Measurements from ENCODE around the gene PCDHB5.
"Not testable (repeated sequence)": the region's sequence is repeated elsewhere in the genome, so short reads cannot be mapped to it uniquely, and the experiment has no call there.

The PCDHB5 gene

DNA sequence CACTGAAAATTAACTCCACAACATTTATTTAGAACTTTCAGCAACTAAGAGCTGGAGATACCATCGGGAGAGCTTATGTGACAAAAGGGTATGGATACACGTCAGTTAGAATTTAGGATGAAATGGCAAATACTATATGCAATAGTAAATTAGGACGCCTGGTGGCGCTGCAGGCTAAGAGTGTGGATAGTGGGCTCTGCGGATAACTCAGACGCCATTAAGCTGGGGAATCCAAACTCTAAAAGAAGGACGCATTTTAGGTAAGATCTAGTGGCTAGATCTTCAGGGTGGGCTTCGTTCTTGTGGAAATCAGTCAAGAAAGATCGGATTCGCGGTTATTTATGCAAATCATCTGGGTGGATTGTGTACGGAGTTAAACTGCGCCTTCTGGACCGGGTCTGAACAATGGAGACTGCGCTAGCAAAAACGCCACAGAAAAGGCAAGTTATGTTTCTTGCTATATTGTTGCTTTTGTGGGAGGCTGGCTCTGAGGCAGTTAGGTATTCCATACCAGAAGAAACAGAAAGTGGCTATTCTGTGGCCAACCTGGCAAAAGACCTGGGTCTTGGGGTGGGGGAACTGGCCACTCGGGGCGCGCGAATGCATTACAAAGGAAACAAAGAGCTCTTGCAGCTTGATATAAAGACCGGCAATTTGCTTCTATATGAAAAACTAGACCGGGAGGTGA, at the start of gene PCDHB5:
PCDHB5 (plus strand) TSS at position 177 of the 688 bp plus-strand sequence; CDS start at position 406, 229 bp downstream.
- DNase-seq = no peak

DNA sequence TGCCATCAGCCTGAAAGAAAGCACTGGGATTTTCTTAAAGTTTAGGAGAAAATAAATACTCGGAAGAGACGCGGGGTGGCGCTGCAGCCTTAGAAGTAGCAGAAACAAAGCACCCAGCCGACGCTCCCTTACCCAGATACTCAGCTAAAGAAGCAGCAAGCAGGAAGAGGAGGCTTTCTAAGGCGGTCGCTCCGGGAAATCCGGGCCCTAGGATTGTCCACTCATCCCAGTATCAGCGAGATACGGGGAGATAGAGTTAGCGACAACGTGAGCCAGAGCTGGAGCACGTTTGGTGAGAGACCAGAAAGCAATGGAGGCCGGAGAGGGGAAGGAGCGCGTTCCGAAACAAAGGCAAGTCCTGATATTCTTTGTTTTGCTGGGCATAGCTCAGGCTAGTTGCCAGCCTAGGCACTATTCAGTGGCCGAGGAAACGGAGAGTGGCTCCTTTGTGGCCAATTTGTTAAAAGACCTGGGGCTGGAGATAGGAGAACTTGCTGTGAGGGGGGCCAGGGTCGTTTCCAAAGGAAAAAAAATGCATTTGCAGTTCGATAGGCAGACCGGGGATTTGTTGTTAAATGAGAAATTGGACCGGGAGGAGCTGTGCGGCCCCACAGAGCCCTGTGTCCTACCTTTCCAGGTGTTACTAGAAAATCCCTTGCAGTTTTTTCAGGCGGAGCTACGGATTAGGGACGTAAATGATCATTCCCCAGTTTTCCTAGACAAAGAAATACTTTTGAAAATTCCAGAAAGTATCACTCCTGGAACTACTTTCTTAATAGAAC, 40.3 kb upstream of the PCDHB5 start, which contains the start of gene PCDHB2:
PCDHB2 (plus strand) TSS at position 135 of the 782 bp plus-strand sequence; CDS start at position 311, 176 bp downstream.
- DNase-seq = no peak

DNA sequence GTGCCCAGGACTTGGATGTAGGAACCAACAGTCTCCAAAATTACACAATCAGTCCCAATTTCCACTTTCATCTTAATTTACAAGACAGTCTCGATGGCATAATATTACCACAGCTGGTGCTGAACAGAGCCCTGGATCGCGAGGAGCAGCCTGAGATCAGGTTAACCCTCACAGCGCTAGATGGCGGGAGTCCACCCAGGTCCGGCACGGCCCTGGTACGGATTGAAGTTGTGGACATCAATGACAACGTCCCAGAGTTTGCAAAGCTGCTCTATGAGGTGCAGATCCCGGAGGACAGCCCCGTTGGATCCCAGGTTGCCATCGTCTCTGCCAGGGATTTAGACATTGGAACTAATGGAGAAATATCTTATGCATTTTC, 39.8 kb upstream of the PCDHB5 start:
- DNase-seq = no peak

DNA sequence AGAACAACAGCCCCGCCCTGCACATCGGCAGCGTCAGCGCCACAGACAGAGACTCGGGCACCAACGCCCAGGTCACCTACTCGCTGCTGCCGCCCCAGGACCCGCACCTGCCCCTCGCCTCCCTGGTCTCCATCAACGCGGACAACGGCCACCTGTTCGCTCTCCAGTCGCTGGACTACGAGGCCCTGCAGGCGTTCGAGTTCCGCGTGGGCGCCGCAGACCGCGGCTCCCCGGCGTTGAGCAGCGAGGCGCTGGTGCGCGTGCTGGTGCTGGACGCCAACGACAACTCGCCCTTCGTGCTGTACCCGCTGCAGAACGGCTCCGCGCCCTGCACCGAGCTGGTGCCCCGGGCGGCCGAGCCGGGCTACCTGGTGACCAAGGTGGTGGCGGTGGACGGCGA, 38.8 kb upstream of the PCDHB5 start:
- DNase-seq = not testable (repeated sequence)

DNA sequence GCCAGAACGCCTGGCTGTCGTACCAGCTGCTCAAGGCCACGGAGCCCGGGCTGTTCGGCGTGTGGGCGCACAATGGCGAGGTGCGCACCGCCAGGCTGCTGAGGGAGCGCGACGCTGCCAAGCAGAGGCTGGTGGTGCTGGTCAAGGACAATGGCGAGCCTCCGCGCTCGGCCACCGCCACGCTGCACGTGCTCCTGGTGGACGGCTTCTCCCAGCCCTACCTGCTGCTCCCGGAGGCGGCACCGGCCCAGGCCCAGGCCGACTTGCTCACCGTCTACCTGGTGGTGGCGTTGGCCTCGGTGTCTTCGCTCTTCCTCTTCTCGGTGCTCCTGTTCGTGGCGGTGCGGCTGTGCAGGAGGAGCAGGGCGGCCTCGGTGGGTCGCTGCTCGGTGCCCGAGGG, 38.4 kb upstream of the PCDHB5 start:
- not testable (repeated sequence) for DNase-seq

DNA sequence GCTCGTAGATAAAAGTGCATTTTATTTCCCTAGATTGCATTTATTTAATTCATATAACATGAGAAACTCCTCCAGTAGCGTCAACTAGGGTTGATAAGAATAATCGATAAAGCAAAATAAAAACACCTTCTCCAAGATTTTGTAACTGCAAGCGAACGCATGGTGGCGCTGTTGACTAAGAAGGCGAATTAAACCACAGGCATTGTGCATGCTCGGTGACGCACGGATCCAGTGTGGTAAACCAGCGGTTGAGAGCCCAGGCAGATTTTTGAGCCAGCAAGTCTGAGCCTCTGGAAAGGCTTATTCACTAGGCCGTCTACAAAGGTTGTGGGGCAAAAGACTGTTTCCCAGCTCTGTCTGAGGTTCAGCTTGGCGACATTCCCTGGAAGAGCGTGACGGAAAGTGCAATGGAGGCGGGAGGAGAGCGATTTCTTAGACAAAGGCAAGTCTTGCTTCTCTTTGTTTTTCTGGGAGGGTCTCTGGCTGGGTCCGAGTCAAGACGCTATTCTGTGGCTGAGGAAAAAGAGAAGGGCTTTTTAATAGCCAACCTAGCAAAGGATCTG, 34.7 kb upstream of the PCDHB5 start, which contains the start of gene PCDHB3:
PCDHB3 (plus strand) TSS at position 231 of the 563 bp plus-strand sequence; CDS start at position 408, 177 bp downstream.
- peak; percentile 9 for DNase-seq

DNA sequence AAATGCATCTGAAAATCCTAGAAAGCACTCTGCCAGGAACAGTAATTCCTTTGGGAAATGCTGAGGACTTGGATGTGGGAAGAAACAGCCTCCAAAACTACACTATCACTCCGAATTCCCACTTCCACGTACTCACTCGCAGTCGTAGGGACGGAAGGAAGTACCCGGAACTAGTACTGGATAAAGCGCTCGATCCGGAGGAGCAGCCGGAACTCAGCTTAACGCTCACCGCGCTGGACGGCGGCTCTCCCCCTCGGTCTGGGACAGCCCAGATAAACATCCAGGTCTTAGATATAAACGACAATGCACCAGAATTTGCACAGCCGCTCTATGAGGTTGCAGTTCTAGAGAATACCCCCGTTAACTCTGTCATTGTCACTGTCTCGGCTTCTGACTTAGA, 33.9 kb upstream of the PCDHB5 start:
- no peak for DNase-seq

DNA sequence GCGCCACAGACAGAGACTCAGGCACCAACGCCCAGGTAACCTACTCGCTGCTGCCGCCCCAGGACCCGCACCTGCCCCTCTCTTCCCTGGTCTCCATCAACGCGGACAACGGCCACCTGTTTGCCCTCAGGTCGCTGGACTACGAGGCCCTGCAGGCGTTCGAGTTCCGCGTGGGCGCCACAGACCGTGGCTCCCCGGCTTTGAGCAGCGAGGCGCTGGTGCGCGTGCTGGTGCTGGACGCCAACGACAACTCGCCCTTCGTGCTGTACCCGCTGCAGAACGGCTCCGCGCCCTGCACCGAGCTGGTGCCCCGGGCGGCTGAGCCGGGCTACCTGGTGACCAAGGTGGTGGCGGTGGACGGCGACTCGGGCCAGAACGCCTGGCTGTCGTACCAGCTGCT, 32.9 kb upstream of the PCDHB5 start:
- not testable (repeated sequence) for DNase-seq

DNA sequence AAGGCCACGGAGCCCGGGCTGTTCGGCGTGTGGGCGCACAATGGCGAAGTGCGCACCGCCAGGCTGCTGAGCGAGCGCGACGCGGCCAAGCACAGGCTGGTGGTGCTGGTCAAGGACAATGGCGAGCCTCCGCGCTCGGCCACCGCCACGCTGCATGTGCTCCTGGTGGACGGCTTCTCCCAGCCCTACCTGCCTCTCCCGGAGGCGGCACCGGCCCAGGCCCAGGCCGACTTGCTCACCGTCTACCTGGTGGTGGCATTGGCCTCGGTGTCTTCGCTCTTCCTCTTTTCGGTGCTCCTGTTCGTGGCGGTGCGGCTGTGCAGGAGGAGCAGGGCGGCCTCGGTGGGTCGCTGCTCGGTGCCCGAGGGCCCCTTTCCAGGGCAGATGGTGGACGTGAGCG, 32.5 kb upstream of the PCDHB5 start:
- not testable (repeated sequence) for DNase-seq

DNA sequence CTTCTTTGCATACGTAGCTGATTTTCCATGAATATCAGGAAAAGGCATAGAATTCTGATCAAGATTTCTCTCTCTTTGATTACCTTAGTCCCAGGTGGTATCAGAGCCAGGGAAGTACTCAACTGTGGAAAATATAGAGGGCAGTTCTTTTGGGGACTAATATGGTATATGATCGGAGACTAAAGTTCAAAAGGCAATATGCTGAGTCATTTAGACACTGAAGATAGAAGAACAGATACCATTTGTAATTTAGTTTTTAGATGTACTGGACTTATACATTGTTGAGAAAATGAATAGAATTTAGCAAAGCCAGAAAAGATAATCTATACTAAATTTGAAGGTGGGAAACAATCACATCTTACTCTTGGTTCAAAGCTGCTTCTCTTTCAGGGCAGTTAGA, 29.7 kb upstream of the PCDHB5 start:
- DNase-seq = no peak

DNA sequence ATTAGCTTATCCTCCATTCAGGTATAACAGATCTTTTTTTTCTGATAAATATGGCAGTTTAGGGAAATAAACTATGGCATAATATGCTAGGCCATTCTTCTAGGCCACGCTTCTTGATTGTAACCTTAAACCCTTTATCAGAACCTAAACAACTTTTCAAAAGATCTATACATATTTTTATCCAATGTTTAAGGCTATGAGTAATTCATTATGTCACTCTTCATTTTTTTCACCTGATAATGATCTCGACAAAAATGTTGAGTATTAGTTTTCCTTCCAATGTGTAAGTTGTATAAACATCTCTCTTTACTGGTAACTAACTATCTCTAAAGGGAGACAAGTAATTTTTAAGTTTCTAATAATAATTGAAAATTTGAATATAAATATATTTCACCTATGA, 15.8 kb upstream of the PCDHB5 start:
- no peak for DNase-seq

DNA sequence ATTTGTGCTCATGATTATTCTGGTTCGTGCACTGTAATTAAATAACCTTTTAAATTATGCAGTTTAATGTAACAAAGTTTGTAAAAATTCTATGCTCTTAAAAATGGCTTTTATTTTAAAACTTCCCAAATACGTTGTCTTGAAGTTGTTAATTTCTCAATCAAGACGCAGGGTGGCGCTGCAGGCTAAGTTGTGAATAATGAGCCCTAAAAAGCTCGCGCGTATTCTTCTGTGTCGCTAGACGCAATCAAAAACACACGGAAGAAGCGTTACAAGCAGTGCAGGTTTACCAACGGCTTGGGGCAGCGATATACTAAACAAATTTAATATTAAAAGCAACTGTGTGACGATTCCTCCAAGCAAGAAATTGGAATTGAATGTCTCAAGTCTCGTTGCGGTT, 13.4 kb upstream of the PCDHB5 start, which contains the start of gene PCDHB4:
PCDHB4 (plus strand) TSS at position 256 of the 400 bp plus-strand sequence. CDS start 181 bp downstream, outside the sequence.
- DNase-seq = no peak

DNA sequence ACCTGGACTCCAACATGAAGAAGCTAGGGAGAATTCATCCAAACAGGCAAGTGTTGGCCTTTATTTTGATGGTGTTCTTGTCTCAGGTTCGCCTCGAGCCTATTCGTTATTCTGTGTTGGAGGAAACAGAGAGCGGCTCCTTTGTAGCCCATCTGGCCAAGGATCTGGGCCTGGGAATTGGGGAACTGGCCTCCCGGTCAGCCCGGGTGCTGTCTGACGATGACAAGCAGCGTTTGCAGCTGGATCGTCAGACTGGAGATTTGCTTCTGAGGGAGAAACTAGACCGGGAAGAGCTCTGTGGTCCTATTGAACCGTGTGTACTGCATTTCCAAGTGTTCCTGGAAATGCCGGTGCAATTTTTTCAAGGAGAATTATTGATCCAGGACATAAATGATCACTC, 13.0 kb upstream of the PCDHB5 start:
- DNase-seq = no peak

DNA sequence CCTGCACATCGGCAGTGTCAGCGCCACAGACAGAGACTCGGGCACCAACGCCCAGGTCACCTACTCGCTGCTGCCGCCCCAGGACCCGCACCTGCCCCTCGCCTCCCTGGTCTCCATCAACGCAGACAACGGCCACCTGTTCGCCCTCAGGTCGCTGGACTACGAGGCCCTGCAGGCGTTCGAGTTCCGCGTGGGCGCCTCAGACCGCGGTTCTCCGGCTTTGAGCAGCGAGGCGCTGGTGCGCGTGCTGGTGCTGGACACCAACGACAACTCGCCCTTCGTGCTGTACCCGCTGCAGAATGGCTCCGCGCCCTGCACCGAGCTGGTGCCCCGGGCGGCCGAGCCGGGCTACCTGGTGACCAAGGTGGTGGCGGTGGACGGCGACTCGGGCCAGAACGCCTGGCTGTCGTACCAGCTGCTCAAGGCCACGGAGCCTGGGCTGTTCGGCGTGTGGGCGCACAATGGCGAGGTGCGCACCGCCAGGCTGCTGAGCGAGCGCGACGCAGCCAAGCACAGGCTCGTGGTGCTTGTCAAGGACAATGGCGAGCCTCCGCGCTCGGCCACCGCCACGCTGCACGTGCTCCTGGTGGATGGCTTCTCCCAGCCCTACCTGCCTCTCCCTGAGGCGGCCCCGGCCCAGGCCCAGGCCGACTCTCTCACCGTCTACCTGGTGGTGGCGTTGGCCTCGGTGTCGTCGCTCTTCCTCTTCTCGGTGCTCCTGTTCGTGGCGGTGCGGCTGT, 11.4 kb upstream of the PCDHB5 start:
- not testable (repeated sequence) for DNase-seq

DNA sequence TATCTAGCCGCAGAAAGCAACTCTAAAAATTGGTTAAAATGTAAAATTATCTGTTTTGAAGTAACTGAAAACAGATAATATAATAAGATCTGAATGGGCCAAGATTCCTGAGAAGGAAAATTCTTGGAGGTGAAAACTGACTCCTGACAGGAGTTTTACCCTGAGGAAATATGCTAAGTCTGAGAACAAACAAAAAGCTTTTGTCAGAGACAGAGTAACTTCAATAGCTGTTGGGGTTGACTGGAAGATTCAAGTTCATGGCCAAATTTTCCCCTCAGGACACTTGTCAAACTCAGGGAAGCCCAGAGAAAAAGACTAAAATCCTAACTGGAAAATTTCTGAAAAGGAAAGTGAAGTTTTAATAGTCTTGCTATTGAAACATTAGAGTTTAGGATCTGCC, 7.7 kb upstream of the PCDHB5 start:
- DNase-seq = no peak

DNA sequence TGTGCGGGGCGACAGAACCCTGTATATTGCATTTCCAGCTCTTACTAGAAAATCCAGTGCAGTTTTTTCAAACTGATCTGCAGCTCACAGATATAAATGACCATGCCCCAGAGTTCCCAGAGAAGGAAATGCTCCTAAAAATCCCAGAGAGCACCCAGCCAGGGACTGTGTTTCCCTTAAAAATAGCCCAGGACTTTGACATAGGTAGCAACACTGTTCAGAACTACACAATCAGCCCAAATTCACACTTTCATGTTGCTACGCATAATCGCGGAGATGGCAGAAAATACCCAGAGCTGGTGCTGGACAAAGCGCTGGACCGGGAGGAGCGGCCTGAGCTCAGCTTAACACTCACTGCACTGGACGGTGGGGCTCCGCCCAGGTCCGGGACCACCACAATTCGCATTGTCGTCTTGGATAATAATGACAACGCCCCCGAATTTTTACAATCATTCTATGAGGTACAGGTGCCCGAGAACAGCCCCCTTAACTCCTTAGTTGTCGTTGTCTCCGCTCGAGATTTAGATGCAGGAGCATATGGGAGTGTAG, 786 bp downstream of the PCDHB5 start:
- DNase-seq = no peak

DNA sequence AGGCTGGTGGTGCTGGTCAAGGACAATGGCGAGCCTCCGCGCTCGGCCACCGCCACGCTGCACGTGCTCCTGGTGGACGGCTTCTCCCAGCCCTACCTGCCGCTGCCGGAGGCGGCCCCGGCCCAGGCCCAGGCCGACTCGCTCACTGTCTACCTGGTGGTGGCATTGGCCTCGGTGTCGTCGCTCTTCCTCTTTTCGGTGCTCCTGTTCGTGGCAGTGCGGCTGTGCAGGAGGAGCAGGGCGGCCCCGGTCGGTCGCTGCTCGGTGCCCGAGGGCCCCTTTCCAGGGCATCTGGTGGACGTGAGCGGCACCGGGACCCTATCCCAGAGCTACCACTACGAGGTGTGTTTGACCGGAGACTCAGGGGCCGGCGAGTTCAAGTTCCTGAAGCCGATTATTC, 2.3 kb downstream of the PCDHB5 start:
- not testable (repeated sequence) for DNase-seq

DNA sequence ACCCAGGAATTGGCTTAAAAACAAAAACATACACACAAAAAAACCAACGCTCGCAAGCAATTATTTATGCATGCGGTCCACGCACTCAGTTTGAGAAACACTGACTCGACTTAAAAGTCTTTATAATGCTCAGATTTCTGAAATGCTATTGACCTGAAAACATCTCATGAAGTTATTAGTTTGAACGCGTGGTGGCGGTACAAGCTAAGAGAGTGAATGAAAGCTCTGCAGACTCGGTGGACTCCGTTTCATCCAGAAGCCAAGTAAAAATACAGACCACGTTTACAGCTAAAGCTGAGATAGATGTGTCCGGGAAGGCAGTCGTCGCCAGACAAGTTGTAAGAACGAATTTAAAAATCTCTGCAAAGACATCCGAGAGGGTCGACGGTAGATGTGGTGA, 14.8 kb downstream of the PCDHB5 start, which contains the start of gene PCDHB6:
PCDHB6 (plus strand) TSS at position 246 of the 400 bp plus-strand sequence. CDS start 201 bp downstream, outside the sequence.
- DNase-seq = no peak

DNA sequence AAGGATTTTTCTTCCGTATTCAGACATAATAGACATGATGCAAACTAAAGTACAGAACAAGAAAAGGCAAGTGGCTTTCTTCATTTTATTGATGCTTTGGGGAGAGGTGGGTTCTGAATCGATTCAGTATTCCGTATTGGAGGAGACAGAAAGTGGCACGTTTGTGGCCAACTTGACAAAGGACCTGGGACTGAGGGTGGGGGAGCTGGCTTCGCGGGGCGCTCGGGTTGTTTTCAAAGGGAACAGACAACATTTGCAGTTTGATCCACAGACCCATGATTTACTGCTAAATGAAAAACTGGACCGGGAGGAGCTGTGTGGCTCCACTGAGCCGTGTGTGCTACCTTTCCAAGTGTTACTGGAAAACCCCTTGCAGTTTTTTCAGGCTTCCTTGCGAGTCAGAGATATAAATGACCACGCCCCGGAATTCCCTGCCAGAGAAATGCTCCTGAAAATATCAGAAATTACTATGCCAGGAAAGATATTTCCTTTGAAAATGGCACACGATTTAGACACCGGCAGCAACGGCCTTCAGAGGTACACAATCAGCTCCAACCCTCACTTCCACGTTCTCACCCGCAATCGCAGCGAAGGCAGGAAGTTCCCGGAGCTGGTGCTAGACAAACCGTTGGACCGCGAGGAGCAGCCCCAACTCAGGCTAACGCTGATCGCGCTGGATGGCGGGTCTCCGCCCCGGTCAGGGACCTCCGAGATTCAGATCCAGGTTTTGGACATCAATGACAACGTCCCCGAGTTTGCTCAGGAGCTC, 15.4 kb downstream of the PCDHB5 start:
- DNase-seq = no peak

DNA sequence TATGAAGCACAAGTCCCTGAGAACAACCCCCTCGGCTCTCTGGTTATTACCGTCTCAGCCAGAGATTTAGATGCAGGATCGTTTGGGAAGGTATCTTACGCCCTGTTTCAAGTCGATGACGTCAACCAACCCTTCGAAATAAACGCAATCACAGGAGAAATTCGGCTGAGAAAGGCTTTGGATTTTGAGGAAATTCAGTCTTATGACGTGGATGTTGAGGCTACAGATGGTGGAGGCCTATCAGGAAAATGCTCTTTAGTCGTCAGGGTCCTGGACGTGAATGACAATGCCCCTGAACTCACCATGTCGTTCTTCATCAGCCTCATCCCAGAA, 16.0 kb downstream of the PCDHB5 start:
- DNase-seq = no peak

DNA sequence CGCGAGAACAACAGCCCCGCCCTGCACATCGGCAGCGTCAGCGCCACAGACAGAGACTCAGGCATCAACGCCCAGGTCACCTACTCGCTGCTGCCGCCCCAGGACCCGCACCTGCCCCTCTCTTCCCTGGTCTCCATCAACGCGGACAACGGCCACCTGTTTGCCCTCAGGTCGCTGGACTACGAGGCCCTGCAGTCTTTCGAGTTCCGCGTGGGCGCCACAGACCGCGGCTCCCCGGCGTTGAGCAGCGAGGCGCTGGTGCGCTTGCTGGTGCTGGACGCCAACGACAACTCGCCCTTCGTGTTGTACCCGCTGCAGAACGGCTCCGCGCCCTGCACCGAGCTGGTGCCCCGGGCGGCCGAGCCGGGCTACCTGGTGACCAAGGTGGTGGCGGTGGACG, 16.6 kb downstream of the PCDHB5 start:
- DNase-seq = not testable (repeated sequence)

DNA sequence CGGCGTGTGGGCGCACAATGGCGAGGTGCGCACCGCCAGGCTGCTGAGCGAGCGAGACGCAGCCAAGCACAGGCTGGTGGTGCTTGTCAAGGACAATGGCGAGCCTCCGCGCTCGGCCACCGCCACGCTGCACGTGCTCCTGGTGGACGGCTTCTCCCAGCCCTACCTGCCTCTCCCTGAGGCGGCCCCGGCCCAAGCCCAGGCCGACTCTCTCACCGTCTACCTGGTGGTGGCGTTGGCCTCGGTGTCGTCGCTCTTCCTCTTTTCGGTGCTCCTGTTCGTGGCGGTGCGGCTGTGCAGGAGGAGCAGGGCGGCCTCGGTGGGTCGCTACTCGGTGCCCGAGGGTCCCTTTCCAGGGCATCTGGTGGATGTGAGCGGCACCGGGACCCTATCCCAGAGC, 17.1 kb downstream of the PCDHB5 start:
- DNase-seq = not testable (repeated sequence)

All from activated CD4-positive, alpha-beta T cell treated with anti-CD3 and anti-CD28 coated beads, Interleukin-2, amount 50 U/mL, for 1 hour (primary cell).